Measurements from ENCODE around the gene BICRA.

Gene BICRA

GRCh38 chr19:47679922-47680857 lies 71.3 kb downstream of the BICRA start:
- Mint-ChIP-seq H3K27me3 (no peaks in the 10 kb centered on the region), H3K36me3 (ENCODE audit: low read depth) (peaks cover 15% of the 10 kb centered on the region), H3K4me1 (ENCODE audit: low read depth) (no peaks in the 10 kb centered on the region)

GRCh38 chr19:47680858-47681332 lies 72.0 kb downstream of the BICRA start:
- H3K36me3 Mint-ChIP-seq (ENCODE audit: low read depth), result peaks cover 18% of the 10 kb centered on the region
- no peaks in the 10 kb centered on the region for H3K9me3 Mint-ChIP-seq
- no peaks in the 10 kb centered on the region for H3K27me3 Mint-ChIP-seq
- H3K4me1 Mint-ChIP-seq (ENCODE audit: low read depth), result no peaks in the 10 kb centered on the region
- H3K4me3 Mint-ChIP-seq, result no peak overlapping the region
- H3K27ac Mint-ChIP-seq, result no peak overlapping the region

More at GRCh38 chr19:47679922-47680857, 71.3 kb downstream of the BICRA start:
- H3K4me3 Mint-ChIP-seq, result no peak overlapping the region
- no peak overlapping the region for H3K27ac Mint-ChIP-seq
- H3K9me3 Mint-ChIP-seq, result no peaks in the 10 kb centered on the region

DNA sequence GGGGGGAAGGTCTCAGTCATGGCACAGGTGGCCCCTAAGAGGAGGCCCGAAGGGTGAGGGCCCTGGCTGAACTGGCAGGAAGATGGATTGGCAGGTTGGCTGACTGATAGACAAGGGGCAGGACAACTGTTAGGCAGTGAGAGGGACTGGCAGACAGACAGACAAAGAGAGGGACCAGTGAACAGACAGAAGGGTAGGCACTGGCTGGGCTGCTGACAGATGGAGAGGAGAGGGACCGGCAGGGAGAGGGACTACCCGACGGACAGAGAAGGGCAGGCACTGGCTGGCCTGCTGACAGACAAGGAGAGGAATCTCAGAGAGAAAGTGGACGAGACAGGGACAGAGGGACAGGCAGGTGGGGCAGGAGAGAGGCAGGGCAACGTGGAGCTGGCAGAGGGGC lies 72.5 kb downstream of the BICRA start:
- no peaks in the 10 kb centered on the region for H3K27me3 Mint-ChIP-seq
- peaks cover 18% of the 10 kb centered on the region for H3K36me3 Mint-ChIP-seq (ENCODE audit: low read depth)
- H3K4me3 Mint-ChIP-seq, result no peak overlapping the region
- H3K27ac Mint-ChIP-seq, result no peak overlapping the region
- H3K4me1 Mint-ChIP-seq (ENCODE audit: low read depth), result no peaks in the 10 kb centered on the region
- no peaks in the 10 kb centered on the region for H3K9me3 Mint-ChIP-seq

DNA sequence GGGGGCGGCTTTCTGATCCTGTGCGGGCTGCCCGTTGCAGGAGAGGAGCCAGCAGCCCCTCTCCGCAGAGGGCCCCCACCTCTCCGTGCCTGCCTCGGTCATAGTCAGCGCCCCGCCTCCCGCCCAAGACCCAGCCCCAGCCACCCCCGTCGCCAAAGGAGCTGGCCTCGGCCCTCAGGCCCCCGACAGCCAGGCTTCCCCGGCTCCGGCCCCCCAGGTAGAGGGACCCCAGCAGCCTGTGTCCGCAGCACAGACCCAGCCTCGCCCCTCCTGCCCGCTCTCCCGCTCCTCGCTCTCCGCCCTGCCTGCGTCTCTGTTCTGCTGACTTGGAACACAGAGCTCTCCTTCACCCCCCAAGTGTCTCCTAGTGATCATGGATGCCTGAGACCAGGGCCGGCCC lies 73.0 kb downstream of the BICRA start:
- no peaks in the 10 kb centered on the region for H3K27me3 Mint-ChIP-seq
- H3K36me3 Mint-ChIP-seq (ENCODE audit: low read depth), result peaks cover 15% of the 10 kb centered on the region
- H3K27ac Mint-ChIP-seq, result no peak overlapping the region
- H3K9me3 Mint-ChIP-seq, result no peaks in the 10 kb centered on the region
- H3K4me1 Mint-ChIP-seq (ENCODE audit: low read depth), result no peaks in the 10 kb centered on the region
- no peak overlapping the region for H3K4me3 Mint-ChIP-seq

DNA sequence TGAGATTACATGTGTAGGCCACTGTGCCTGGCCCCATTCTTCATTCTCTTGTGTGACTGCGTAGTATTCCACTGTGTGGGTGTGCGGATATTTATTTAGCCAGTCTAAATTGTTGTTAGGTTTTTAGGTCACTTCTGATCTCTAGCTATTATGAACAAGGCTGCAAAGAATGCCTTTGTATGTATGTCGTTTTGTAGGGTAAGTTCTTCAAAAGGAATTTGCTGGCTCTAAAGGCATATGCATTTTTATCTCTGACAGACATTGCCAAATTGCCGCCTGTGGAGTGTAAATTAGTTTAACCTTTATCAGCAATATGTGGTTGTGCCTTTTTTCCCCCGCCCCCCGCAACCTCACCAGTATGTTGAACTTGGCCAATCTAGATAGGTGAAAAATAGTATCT lies 74.0 kb downstream of the BICRA start:
- Mint-ChIP-seq H3K9me3 (no peaks in the 10 kb centered on the region), H3K4me1 (ENCODE audit: low read depth) (no peaks in the 10 kb centered on the region), H3K4me3 (no peak overlapping the region), H3K36me3 (ENCODE audit: low read depth) (peaks cover 14% of the 10 kb centered on the region), H3K27me3 (no peaks in the 10 kb centered on the region), H3K27ac (no peak overlapping the region)

DNA sequence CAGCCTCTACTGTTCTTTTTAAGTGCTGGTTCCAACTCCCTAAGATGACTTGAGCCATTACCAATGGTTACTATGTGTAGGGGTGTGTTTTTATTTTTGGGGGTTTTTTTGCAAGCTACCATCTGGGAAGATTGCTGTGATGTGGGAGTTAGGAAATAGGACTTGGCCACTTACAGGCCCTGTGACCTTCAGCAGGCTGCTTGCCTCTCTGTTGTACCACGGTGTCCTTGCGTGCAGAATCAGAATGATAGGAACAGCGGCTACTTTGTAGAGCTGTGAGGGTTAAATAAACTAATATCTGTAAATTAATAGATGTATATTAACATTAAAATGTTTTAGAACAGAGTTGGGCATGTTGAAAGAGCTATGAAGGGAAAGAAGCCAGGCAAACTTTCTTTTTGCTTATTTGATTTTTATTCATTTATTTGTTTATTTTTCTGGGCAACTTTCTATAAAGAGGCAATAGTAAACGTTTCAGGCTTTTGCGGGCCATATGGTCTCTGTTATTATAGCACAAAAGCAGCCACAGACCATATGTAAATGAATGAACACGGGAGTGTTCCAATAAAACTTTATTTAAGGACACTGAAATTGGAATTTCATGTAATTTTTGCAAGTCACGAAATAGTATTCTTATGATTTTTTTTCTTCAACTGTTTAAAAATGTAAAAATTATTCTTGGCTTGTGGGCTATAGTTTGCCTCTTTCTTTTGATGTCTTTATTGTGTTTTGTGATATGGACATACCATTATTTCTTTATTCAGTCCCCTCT lies 77.9 kb downstream of the BICRA start:
- H3K9me3 Mint-ChIP-seq, result no peaks in the 10 kb centered on the region
- H3K27me3 Mint-ChIP-seq, result no peaks in the 10 kb centered on the region
- H3K4me3 Mint-ChIP-seq, result no peak overlapping the region
- peaks cover 18% of the 10 kb centered on the region for H3K36me3 Mint-ChIP-seq (ENCODE audit: low read depth)
- no peak overlapping the region for H3K27ac Mint-ChIP-seq
- no peaks in the 10 kb centered on the region for H3K4me1 Mint-ChIP-seq (ENCODE audit: low read depth)

- Mint-ChIP-seq H3K4me1 (ENCODE audit: low read depth) (no peaks in the 10 kb centered on the region), H3K9me3 (no peaks in the 10 kb centered on the region), H3K27ac (no peak overlapping the region), H3K36me3 (ENCODE audit: low read depth) (peaks cover 16% of the 10 kb centered on the region), H3K27me3 (no peaks in the 10 kb centered on the region), H3K4me3 (no peak overlapping the region)
Observed at GRCh38 chr19:47687906-47688305, 79.0 kb downstream of the BICRA start.

DNA sequence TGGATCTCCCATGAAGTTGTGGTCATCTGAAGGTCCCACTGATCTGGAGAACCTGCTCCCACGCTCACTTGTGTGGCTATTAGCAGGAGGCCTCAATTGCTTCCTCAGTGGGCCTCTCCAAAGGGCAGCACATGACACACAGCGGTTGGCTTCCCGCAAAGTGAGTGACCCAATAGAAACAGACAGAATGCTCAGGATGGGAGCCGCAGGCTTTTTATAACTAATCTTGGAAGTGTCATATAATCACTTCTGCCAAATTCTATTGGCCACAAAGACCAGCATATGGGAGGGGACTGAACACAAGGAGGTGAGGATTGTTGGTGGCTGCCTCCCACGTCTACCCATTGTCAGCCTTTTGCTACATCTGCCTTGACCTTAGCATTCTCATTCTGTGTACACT lies 82.2 kb downstream of the BICRA start:
- Mint-ChIP-seq H3K27ac (no peak overlapping the region), H3K36me3 (ENCODE audit: low read depth) (peaks cover 9% of the 10 kb centered on the region), H3K4me1 (ENCODE audit: low read depth) (no peaks in the 10 kb centered on the region), H3K9me3 (no peaks in the 10 kb centered on the region), H3K4me3 (no peak overlapping the region), H3K27me3 (no peaks in the 10 kb centered on the region)

GRCh38 chr19:47691782-47692181 lies 82.8 kb downstream of the BICRA start:
- no peaks in the 10 kb centered on the region for H3K27me3 Mint-ChIP-seq
- no peaks in the 10 kb centered on the region for H3K9me3 Mint-ChIP-seq
- H3K4me3 Mint-ChIP-seq, result no peak overlapping the region
- no peaks in the 10 kb centered on the region for H3K4me1 Mint-ChIP-seq (ENCODE audit: low read depth)
- H3K36me3 Mint-ChIP-seq (ENCODE audit: low read depth), result peaks cover 9% of the 10 kb centered on the region
- no peak overlapping the region for H3K27ac Mint-ChIP-seq

DNA sequence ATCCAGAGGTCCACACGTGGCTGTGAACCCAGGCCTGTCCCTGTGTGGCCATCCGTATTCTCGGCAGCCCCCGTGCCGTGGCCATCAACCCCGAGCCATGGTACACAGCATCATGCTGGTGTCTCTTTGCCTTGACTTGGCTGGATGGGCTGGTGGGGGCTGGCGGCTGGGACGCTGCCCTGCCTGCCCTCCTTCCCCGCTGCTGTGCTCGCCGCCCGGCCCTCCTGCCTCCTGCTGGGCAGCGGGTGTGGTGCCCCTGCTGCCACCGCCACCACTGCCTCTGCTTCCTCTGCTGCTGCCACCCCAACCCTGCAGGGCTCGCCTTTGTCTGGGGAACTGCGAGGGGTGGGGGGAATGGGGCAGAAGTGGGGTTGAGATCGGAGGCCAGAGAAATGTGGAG lies 84.6 kb downstream of the BICRA start:
- Mint-ChIP-seq H3K27me3 (no peaks in the 10 kb centered on the region), H3K4me3 (no peak overlapping the region), H3K4me1 (ENCODE audit: low read depth) (no peaks in the 10 kb centered on the region), H3K27ac (no peak overlapping the region), H3K9me3 (no peaks in the 10 kb centered on the region), H3K36me3 (ENCODE audit: low read depth) (peaks cover 5% of the 10 kb centered on the region)

- no peak overlapping the region for H3K4me3 Mint-ChIP-seq
- H3K36me3 Mint-ChIP-seq (ENCODE audit: low read depth), result peaks cover 5% of the 10 kb centered on the region
- no peaks in the 10 kb centered on the region for H3K9me3 Mint-ChIP-seq
- H3K4me1 Mint-ChIP-seq (ENCODE audit: low read depth), result no peaks in the 10 kb centered on the region
- no peak overlapping the region for H3K27ac Mint-ChIP-seq
- no peaks in the 10 kb centered on the region for H3K27me3 Mint-ChIP-seq
Observed at GRCh38 chr19:47693903-47694302, 85.0 kb downstream of the BICRA start.

DNA sequence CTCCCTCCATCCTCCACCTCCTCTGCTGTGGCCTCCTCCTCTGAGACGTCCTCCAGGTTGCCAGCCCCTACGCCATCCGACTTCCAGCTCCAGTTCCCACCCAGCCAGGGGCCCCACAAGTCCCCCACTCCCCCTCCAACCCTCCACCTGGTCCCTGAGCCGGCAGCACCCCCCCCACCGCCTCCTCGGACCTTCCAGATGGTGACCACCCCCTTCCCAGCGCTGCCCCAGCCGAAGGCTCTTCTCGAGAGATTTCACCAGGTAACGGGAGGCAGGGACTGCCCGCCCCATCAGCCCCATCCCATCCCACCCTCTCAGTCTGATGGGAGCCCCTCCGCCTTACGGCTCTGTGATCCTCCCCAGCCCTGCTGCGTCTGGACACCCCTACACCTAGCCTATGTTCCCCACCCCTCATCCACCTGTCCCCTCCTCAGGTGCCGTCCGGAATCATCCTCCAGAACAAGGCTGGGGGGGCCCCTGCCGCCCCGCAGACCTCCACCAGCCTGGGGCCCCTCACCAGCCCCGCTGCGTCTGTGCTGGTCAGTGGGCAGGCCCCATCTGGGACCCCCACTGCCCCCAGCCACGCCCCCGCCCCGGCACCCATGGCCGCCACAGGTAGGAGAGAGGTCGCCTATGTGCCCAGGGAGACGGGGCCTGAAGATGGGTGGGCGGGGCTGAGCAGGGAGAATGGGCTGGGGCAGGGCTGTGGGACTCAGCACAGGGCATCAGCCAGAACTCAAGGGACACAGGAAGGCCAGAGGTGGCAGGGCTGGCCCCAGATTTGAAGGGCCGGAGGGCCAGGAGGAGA lies 85.7 kb downstream of the BICRA start:
- no peaks in the 10 kb centered on the region for H3K9me3 Mint-ChIP-seq
- H3K4me3 Mint-ChIP-seq, result no peak overlapping the region
- peaks cover 5% of the 10 kb centered on the region for H3K36me3 Mint-ChIP-seq (ENCODE audit: low read depth)
- no peak overlapping the region for H3K27ac Mint-ChIP-seq
- H3K27me3 Mint-ChIP-seq, result no peaks in the 10 kb centered on the region
- no peaks in the 10 kb centered on the region for H3K4me1 Mint-ChIP-seq (ENCODE audit: low read depth)

DNA sequence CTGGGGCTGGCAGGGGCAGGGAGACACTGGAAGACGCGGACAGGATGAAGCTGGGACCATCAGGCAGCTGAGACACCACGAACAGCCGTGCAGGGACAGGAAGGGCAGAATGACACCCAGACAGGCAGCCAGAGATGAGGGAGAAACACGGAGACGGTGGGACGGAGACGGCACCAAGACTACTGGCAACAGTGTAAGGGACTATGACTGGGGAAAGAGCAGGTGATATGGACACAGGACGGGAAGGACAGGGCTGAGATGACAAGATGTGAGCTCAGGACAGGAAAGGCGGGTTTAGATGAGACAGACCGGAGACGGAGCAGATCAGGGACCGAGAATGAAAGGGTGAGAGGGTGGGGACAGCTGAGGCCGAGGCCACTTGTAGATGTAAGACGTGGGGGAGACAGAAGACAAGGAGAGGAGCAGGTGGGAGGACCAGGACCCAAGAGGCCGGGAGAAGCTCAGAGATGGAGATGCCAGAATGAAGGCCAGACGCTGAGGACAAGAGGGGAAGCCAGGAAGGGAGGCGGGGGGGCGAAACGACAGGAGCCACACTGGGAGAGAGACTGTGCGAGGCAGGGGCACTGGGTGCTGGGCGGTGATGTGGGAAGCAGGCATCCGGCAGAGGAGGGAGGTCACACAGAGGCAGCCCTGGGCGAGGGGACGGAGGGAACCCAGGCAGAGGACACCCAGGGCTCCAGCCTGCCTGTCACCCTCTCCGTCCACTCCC lies 86.8 kb downstream of the BICRA start:
- H3K36me3 Mint-ChIP-seq (ENCODE audit: low read depth), result peaks cover 14% of the 10 kb centered on the region
- no peak overlapping the region for H3K4me3 Mint-ChIP-seq
- no peaks in the 10 kb centered on the region for H3K4me1 Mint-ChIP-seq (ENCODE audit: low read depth)
- no peak overlapping the region for H3K27ac Mint-ChIP-seq
- H3K27me3 Mint-ChIP-seq, result no peaks in the 10 kb centered on the region
- no peaks in the 10 kb centered on the region for H3K9me3 Mint-ChIP-seq

DNA sequence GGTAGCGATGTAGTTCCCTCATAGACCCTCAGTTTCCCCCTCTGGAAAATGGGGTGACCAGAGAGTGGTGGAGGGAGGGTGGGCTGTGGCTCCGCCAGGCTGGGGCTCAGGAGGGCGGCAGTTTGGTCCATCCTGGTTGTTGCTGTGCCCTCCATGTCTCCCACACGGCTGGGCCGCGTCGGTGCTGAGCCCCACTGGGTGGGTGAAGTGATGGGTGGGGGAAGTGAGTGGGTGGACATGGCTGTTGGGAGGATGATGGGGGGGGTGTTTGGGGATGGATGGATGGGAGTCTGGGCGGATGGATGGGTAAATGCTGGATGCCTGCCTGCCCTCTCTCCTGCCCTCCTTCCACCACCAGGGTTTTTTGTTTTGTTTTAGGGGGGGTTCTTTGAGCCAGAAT lies 87.7 kb downstream of the BICRA start:
- Mint-ChIP-seq H3K27me3 (no peaks in the 10 kb centered on the region), H3K27ac (no peak overlapping the region), H3K36me3 (ENCODE audit: low read depth) (peaks cover 10% of the 10 kb centered on the region), H3K4me3 (no peak overlapping the region), H3K4me1 (ENCODE audit: low read depth) (no peaks in the 10 kb centered on the region), H3K9me3 (no peaks in the 10 kb centered on the region)
